C4-2B (cell line): ENCODE results near the gene BLM.

Experiments
- CTCF ChIP-seq: fragments of 450-650 bp; conservative IDR thresholded peaks from 2 replicates; pipeline ENCODE4 v1.5.1; 2017; ENCODE audit warnings: mild to moderate bottlenecking
- ZFX ChIP-seq: fragments of 450-650 bp; IDR thresholded peaks from 2 replicates; pipeline ENCODE4 v1.6.1; 2017

- no peak for TF ChIP-seq CTCF
- TF ChIP-seq ZFX, result no peak
Measured at GRCh38 chr15:90807074-90807785, 90.1 kb downstream of the BLM start.
